Measurements from ENCODE around the gene SNRNP25.
"Not testable (repeated sequence)": the region's sequence is repeated elsewhere in the genome, so short reads cannot be mapped to it uniquely, and the experiment has no call there.

The SNRNP25 gene

DNA sequence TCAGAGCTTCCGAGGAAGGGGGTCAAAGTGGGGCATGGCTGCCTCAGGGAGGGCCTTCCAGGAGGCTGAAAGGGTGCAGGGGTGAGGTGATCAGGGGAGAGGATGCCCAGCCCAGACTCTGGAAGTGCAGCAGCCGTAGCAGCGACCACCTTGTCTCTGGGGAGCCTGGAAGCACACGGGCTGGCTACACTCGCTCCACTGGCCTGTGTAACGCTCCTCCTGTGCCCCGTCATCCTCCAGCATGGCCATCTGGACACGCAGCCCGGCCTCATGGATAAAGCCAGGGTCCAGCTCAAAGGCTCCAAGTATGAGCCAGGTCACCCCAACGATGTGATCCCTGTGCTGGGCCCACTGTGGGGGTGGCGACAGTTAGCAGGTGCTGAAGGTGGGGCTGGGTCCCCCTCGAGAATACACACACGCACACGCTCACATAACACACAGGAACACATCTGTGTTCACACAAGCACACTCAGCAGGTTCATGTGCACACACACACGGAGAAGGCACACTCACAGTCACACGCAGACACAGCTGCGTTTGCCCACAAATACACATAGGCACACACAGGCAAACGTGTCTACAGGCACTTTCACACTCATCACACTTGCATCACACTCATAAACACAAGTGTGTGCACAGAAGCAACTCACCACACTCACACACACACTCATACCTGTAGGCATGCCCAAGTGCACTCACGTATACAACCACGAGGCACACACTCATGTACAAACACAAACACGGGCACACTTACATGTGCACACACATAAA, 19.6 kb upstream of the SNRNP25 start:
- no peak overlapping the region for H3K4me3 ChIP-seq (replicated peaks; ENCODE audit: low read depth, low read length)
- TF ChIP-seq, protein P1, sequence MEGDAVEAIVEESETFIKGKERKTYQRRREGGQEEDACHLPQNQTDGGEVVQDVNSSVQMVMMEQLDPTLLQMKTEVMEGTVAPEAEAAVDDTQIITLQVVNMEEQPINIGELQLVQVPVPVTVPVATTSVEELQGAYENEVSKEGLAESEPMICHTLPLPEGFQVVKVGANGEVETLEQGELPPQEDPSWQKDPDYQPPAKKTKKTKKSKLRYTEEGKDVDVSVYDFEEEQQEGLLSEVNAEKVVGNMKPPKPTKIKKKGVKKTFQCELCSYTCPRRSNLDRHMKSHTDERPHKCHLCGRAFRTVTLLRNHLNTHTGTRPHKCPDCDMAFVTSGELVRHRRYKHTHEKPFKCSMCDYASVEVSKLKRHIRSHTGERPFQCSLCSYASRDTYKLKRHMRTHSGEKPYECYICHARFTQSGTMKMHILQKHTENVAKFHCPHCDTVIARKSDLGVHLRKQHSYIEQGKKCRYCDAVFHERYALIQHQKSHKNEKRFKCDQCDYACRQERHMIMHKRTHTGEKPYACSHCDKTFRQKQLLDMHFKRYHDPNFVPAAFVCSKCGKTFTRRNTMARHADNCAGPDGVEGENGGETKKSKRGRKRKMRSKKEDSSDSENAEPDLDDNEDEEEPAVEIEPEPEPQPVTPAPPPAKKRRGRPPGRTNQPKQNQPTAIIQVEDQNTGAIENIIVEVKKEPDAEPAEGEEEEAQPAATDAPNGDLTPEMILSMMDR (IDR thresholded peaks at IDR 0.05; ENCODE audit: low read depth, low read length, missing control alignments) = no peak
- no peak for DNase-seq (ENCODE audit: extremely low read depth, low read depth)

DNA sequence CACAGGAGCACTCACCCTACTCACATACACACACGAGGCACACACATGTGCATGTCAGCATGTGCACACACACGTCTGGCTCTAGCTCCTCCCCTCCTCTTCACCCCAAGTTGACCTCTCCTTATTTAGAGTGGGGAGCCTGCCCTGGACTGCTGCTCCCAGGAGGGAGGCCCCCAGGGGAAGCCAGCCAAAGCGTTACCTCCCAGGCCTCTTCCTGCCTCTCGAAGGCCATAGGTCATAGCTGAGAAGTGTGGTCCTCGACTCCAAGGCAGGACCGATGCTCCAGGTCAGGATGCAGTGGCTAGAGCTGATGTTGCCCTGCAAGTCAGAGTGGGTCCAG, 19.0 kb upstream of the SNRNP25 start:
- TF ChIP-seq, protein P1 (IDR thresholded peaks at IDR 0.05; ENCODE audit: low read depth, low read length, missing control alignments) = no peak
- no peak for DNase-seq (ENCODE audit: extremely low read depth, low read depth)
- H3K4me3 ChIP-seq (replicated peaks; ENCODE audit: low read depth, low read length) = no peak overlapping the region

DNA sequence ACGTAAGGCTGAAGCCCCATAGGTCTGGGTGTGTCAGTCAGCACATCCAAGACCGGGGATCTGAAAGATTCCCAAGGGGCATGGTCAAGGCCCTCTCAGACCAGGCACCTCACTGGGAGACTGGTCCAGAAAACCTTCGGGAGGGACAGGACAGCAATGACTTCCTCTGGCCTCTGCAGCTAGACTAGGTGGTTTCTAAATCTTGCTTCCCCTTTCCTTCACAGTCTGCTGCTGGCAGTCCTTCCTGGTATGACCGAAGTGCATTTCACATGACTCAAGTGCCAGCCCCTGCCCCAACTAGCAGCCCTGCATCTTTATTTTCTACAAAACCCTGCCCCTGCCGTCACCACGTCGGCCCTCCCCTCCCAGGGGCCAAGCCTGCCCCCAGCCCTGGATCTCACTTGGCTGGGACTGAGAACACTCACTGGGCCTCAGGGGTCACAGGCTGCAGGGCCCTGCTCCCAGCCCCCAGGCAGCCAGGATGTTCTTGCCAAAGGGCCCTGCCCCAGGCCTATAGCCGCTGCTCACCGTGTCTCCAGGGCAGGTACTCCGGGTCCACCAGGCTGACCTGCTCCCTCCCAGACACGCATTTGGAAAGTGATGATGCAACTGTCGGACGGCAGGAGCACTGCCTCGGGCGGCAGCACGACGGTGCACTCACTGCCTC, 18.5 kb upstream of the SNRNP25 start:
- no peak for DNase-seq (ENCODE audit: extremely low read depth, low read depth)
- TF ChIP-seq, protein P1 (IDR thresholded peaks at IDR 0.05; ENCODE audit: low read depth, low read length, missing control alignments) = no peak
- H3K4me3 ChIP-seq (replicated peaks; ENCODE audit: low read depth, low read length) = no peak overlapping the region

DNA sequence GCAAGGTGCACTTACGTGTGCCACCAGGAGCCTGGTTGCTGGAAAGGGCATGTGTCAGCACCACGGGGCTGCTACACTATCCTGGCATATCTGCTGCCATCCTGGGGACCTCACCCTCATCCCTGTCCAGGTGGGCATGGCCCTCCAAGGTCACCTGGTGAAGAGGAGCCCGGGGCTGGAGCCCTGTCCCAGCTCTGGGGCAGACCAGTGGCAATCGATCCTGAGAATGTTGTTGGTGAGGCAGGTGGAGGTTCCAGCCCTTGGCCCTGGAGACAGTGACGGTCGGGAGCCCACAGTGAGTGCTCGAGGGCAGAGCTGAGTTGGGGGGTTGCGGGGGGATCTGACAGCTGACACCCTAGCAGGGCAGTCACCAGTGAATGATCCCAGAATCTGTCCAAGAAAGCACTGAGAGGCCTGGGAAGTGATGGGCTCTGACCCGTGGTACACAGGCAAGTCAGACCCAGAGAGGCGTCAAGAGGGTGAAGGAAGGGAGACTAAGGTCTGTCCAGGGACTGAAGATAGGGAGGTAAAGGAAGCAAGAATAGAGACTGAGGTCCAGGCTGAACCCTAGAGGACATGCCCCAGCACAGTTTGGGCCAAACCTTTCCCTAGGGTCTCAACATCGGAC, 17.8 kb upstream of the SNRNP25 start:
- TF ChIP-seq, protein P1 (IDR thresholded peaks at IDR 0.05; ENCODE audit: low read depth, low read length, missing control alignments) = no peak
- no peak for DNase-seq (ENCODE audit: extremely low read depth, low read depth)
- H3K4me3 ChIP-seq (replicated peaks; ENCODE audit: low read depth, low read length) = no peak overlapping the region

DNA sequence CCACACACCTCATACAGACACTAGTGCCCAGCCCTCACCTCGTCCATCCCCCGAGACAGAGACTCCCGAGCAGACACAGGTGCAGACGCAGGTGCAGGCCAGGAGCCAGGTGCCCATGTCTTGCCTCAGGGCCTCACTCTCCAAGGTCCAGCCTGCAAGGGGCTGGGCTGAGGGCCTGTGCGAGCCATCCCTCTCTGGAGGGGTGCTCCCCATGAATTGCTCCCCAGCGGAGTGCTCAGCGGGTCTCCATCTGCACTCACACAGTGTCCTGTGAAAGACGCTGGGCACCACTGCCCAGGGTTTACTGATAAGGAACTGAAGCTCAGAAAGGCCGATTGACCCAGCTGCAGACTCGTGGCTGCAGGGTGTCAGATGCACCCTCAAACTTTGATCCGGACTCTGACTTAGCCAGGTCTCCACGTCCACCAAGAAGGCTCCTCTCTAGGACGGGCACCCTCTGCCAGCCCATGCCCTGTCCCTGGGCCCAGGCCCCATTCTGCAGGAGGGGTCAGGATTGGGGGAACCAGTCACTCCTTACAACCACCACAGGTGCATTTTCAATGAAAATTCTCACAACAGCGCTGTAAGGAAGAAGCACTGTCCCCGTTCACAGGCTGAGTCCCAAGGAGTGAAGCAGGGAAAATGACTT, 17.2 kb upstream of the SNRNP25 start:
- TF ChIP-seq, protein P1 (IDR thresholded peaks at IDR 0.05; ENCODE audit: low read depth, low read length, missing control alignments) = no peak
- no peak for DNase-seq (ENCODE audit: extremely low read depth, low read depth)
- no peak overlapping the region for H3K4me3 ChIP-seq (replicated peaks; ENCODE audit: low read depth, low read length)

DNA sequence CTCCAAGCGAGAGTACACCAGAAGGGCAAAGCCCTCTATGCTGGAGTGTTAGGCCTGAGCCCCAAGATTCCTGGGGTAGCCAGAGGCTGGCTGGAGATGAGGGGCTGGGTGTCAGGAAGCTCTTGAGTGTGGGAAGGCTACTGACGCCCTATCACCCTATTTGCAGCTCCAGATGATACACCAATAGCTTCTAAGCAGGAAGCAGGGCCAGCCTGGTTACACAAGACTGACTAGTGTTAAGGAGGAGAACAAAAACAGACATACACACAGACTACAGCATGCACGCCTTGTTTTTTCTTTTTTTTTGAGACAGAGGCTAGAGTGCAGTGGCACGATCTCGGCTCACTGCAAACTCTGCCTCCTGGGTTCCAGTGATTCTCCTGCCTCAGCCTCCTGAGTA, 16.1 kb upstream of the SNRNP25 start:
- TF ChIP-seq, protein P1 (IDR thresholded peaks at IDR 0.05; ENCODE audit: low read depth, low read length, missing control alignments) = no peak
- no peak overlapping the region for H3K4me3 ChIP-seq (replicated peaks; ENCODE audit: low read depth, low read length)
- DNase-seq (ENCODE audit: extremely low read depth, low read depth) = no peak

DNA sequence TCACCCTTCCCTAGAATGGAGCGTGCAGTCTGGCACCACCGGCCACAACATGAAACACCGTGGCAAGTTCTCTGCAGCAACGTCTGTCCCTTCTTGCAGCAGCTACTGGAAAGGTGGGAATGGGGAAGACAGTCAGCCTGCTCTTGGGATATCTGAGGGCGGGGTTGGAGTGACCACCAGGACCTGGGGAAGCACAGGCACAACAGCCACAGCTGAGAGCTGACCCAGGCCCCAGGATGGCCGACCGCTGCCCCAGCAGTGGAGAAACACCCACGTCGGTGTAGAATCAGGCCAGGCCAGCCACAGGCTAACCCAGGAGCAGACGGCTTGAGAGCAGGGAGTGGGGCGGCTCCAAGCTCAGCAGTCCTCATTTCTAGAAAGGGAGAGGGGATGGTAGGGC, 15.4 kb upstream of the SNRNP25 start:
- DNase-seq (ENCODE audit: extremely low read depth, low read depth); H3K4me3 ChIP-seq (replicated peaks; ENCODE audit: low read depth, low read length): not testable (repeated sequence)
